GM19328 (cell line): Measurements from ENCODE around the gene LIPA.
"Not testable (repeated sequence)": the region's sequence is repeated elsewhere in the genome, so short reads cannot be mapped to it uniquely, and the experiment has no call there.

Experiments
- ATAC-seq: cut with Tn5 transposase; IDR thresholded peaks from one replicate; pipeline ENCODE4 v1.9.1; 2021; ENCODE audit warnings: mild to moderate bottlenecking, moderate library complexity; ENCODE audit not compliant: unreplicated experiment

LIPA gene

GRCh38 chr10:89271532-89271931 lies 20.0 kb upstream of the LIPA start:
- no peak for ATAC-seq

- ATAC-seq = no peak
Observed at GRCh38 chr10:89270153-89270483, 18.5 kb upstream of the LIPA start.

DNA sequence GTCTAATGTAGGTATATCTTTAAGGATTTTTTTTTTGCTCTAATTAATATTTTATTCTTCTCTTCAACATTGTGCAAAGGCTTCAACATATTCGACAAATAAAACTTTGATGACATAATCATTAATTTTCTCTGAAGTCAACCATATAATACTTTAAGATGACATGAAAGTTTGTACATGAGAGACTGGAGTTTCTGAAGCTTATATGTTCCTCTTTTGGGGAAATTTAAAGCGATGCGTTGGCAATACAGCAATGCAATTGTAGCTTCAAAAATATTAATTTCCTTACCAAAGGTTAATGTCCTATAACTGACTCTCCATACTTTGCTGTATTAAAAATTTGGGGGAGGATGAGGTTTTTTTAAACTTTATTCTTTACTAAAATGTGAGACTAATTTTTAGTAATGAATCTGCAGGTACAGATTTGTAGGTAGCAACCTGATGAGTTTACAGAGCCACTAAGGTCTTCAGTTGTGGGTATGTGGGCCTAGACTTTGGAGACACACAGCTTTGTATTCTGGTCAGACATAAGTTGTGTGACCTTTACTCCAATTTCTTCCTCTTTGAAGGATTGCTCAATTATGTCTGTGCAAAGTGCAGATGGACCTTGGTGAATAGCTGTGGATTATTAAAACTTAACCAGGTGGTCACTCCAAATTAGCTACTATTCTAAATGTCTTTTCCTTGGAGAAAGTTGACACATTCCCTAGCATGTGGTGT lies 18.0 kb upstream of the LIPA start:
- no peak for ATAC-seq

DNA sequence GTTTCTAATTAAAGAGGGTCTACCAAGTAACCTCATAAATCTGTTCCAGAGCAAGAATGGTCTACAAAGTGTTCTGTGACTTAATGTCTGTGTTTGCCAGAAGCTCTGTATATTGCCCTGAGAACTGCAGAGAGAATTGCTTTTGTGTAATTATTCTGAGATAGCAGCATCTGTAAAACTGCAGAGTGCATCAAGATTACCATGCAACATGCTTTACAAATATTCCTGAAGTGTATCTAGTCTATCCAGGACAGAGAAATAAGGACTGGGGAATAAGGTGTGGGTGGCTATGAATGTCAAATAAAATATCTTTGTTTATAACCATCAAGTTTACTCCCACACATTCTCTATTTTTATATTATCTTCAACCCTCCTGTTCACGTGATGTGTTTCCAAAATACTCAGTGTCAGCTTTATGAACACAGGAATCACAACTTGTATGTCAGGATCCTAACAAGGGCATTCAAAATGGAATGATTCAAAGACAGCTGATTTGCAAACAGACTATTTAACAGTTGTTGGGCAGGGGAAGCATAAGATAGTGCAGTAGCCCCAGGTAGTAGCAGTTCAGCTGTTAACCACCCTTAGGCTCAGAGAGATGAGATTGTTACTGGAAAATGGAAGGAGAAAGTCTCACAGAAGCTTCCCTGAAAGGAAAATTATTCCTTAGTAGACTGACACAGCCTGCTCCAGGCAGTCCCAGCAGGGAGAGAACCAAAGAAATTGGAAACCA lies 15.3 kb upstream of the LIPA start:
- ATAC-seq = no peak

- no peak for ATAC-seq
Observed at GRCh38 chr10:89263531-89263930, 12.0 kb upstream of the LIPA start.

GRCh38 chr10:89263091-89263490 lies 11.5 kb upstream of the LIPA start:
- no peak for ATAC-seq

GRCh38 chr10:89262086-89263051 lies 10.8 kb upstream of the LIPA start:
- ATAC-seq = no peak

DNA sequence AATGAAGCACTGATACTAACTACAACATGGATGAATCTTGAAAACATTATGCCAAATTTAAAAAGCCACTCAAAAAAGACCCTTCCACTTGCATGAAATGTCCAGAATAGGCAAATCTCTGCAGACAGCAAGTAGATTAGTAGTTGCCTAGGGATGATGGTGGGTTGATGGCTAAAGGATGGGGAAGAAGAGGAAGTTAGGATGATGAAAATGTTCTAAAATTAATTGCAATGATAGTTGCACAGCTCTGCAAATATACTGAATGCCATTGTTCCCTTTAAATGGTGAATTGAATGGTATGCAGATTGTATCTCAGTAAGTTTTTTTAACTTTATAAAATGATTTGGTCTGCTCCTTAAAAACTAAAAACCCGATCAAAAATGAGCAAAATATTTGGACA lies 7.3 kb upstream of the LIPA start:
- no peak for ATAC-seq

DNA sequence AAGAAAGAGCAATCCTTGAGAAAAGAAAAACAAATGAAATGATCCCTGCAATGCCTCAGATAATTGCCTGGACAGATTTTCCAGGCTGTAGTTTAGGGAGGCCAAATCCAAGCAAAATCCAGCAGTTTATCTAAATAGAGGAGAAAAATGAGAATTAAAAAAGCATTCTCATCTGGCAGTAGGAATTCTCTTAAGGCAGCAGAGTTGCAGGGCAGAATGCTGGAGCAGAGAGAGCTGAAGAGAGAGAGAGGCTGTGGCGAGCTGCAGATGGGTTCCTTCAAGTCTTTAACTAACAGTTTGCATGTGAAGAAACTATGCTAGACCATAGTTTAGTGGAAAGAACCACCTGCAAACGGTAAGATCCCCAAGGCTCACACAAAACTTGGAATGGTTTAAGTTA lies 6.0 kb upstream of the LIPA start:
- ATAC-seq = no peak

DNA sequence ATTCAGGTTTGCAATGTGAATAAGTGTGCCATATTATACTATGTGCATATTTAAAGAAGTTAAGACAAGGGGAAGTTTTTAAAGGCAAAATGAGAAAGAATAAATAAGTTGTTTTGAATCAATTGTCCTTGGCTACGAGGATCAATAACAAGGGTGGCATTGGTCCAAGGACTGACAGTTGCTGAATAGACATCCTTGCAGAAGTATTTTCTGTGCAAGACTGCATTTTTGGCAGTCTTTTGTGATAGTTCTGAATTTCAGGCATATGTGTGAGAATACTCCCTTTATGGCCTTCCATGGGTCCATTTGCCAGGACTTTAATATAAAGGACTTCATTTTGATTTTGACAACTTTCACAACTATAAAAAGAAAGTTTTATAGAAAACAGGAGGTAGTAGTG lies 5.4 kb upstream of the LIPA start:
- ATAC-seq = no peak

DNA sequence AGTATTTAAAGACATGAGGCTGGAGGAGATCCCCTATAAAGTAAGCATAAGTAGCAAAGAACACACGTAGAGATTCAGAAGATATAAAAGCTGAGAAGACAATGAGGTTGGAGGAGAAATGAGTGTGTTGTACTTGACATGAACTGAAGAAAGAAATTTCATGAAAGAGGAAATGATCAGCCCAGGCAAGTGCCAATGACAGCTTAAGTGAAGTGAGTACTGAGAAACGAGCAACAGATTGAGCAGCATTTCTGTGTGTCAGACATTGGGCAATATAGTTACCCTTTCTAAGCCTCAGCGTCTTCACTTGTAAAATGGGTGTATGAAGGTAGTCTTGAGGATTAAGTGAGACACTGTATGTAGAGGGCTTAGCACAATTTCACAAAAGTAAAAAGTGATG lies 4.8 kb upstream of the LIPA start:
- no peak for ATAC-seq

DNA sequence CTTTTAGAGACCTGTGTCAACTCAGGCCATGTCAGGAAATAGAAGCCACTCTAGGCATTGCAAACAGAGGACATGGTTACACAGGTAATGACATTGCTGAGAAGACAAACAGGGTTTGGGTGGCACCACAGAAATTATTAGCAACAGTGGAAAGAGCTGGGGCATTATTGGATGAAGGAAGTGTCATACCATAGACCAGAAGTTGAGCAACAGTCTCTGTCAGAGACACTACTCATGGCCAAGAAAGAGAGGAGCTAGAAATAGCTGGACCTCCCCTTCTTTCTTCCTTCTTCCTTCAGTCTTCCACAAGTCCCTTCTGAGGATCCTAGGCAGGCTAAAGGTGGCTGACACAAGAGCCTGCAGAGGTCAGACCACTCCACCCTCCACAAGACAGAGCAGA lies 4.2 kb upstream of the LIPA start:
- ATAC-seq = no peak

- ATAC-seq = not testable (repeated sequence)
Observed at GRCh38 chr10:89255091-89255579, 3.6 kb upstream of the LIPA start.

GRCh38 chr10:89252225-89252585 lies 630 bp upstream of the LIPA start:
- ATAC-seq = no peak

GRCh38 chr10:89250865-89251408 lies 638 bp downstream of the LIPA start:
- ATAC-seq = no peak

GRCh38 chr10:89248990-89249389 lies 2.6 kb downstream of the LIPA start:
- ATAC-seq = no peak

DNA sequence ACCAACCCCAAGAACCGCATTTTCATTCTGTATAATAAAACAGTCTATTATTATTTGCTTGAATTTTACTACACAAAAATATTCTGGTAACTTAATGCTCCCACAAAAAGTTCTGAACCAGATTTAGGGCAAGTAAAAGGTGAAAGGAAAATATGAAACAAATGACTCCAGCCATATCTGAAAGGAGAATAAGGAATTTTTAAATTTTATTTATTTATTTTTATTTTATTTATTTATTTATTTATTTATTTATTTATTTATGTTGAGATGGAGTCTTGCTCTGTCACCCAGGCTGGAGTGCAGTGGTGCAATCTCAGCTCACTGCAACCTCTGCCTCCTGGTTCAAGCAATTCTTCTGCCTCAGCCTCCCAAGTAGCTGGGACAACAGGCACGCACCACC lies 4.0 kb downstream of the LIPA start:
- not testable (repeated sequence) for ATAC-seq

DNA sequence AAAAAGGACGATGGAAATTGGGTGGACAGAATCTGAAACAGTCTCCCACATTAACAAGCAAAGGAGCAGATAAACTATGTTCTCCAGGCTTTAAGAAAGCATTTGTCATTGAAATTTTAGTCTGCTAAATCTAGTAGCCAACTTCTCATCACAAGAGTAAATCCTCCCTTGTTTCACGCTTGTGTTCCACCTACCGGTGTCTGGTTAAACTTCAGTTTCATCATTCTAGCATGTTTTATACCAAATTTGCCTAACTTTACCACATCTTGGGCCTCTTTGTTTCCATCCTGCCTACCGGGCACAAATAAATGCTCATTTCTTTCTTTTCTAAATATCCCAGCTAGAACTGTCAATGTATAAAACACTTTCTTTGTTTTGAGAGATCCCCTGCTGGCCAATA lies 5.8 kb downstream of the LIPA start:
- ATAC-seq = no peak

- ATAC-seq = no peak
Observed at GRCh38 chr10:89242840-89243568, 8.6 kb downstream of the LIPA start.

DNA sequence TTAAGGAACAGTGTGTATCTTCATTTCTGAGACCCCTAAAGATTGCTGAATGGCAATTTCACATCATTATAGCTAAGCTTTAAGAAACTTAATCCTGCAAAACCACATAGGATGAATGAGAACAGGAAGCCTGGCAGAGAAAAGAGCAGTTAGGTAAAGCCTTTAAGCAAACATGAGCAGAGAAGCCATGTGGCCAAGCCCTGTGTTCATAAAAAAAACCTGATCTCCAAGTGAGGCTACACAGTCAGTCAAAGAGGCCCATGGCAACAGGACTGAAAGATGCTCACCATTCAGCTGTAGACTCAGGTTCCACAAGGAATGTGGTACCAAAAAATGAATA lies 9.3 kb downstream of the LIPA start:
- ATAC-seq = no peak
